CD14-positive monocyte (primary cell): ENCODE measurements around the gene ALS2. TPM values are rescaled to one million over a fixed set of nuclear protein-coding genes. Genes with fewer than 3 reads are reported as not detected.

Experiments used
- DNase-seq, 3 donors: peaks; one replicate each; pipeline ENCODE4 v3.0.0-alpha.2; 2011 to 2022
- H2AFZ ChIP-seq: 2 replicates; pipeline ENCODE4 v1.6.0; 2012; ENCODE audit warnings: mild to moderate bottlenecking, low read depth, low read length, inconsistent platforms; ENCODE audit not compliant: insufficient read depth, poor library complexity, severe bottlenecking
- H3K27ac ChIP-seq, 2 donors: 1 replicate in 1 of 2; 2 replicates in 1 of 2; pipeline ENCODE4 v1.5.1; 2012 to 2013; ENCODE audit warnings: low read length in 2 of 2, control low read depth in 1 of 2, inconsistent platforms in 1 of 2, low read depth in 1 of 2, mild to moderate bottlenecking in 1 of 2
- H3K27me3 ChIP-seq, 2 donors: one replicate each; pipeline versions ENCODE4 v1.6.0 to v1.6.1; 2011 to 2013; ENCODE audit warnings: low read length in 2 of 2; ENCODE audit not compliant: control insufficient read depth in 2 of 2, insufficient read depth in 2 of 2
- H3K36me3 ChIP-seq, 2 donors: replicated peaks in 1 of 2; 1 replicate in 1 of 2; 2 replicates in 1 of 2; pipeline versions ENCODE4 v1.5.1 to v1.6.1; 2012 to 2013; ENCODE audit warnings: low read length in 2 of 2, control low read depth in 1 of 2, inconsistent platforms in 1 of 2, mild to moderate bottlenecking in 1 of 2; ENCODE audit not compliant: insufficient read depth in 2 of 2, control insufficient read depth in 1 of 2
- H3K4me1 ChIP-seq, 2 donors: 1 replicate in 1 of 2; 2 replicates in 1 of 2; pipeline versions ENCODE4 v1.5.1 to v1.6.1; 2012 to 2013; ENCODE audit warnings: low read length in 2 of 2, control low read depth in 1 of 2, inconsistent platforms in 1 of 2, mild to moderate bottlenecking in 1 of 2, moderate library complexity in 1 of 2; ENCODE audit not compliant: insufficient read depth in 2 of 2, control insufficient read depth in 1 of 2
- H3K4me2 ChIP-seq: replicated peaks from 2 replicates; pipeline ENCODE3; 2012; ENCODE audit warnings: low read length, moderate library complexity, mild to moderate bottlenecking; ENCODE audit not compliant: poor library complexity, severe bottlenecking; ENCODE audit errors: extremely low read depth
- H3K4me3 ChIP-seq, 3 experiments: fragments of 200-600 bp in 1 of 3; sonication (generic) in 1 of 3; replicated peaks in 1 of 3; 1 replicate in 2 of 3; 2 replicates in 1 of 3; pipeline ENCODE4 v1.5.1; 2011 to 2013; ENCODE audit warnings: low read length in 3 of 3, mild to moderate bottlenecking in 3 of 3, control low read depth in 2 of 3, low read depth in 2 of 3, inconsistent platforms in 1 of 3, moderate library complexity in 1 of 3
- H3K79me2 ChIP-seq: 2 replicates; pipeline ENCODE4 v1.6.0; 2012; ENCODE audit warnings: mild to moderate bottlenecking, control low read depth, inconsistent platforms, low read length, moderate library complexity; ENCODE audit not compliant: insufficient read depth
- H3K9ac ChIP-seq: 2 replicates; pipeline ENCODE4 v1.6.0; 2017; ENCODE audit warnings: low read length, mild to moderate bottlenecking; ENCODE audit not compliant: insufficient read depth, poor library complexity, severe bottlenecking
- H3K9me3 ChIP-seq, 2 donors: replicated peaks in 1 of 2; 1 replicate in 1 of 2; 2 replicates in 1 of 2; pipeline versions ENCODE4 v1.5.1 to v1.6.1; 2012 to 2013; ENCODE audit warnings: low read length in 2 of 2, control low read depth in 1 of 2; ENCODE audit not compliant: control insufficient read depth in 1 of 2, insufficient read depth in 1 of 2
- H4K20me1 ChIP-seq: 2 replicates; pipeline ENCODE4 v1.6.0; 2012; ENCODE audit warnings: mild to moderate bottlenecking, low read length, control low read depth, moderate library complexity; ENCODE audit not compliant: insufficient read depth
- H3K27ac Mint-ChIP-seq, 7 donors: one replicate each; pipeline ENCODE4 v1.8.0; 2020; ENCODE audit warnings: mild to moderate bottlenecking in 7 of 7, mixed read lengths in 7 of 7, moderate library complexity in 6 of 7, inconsistent platforms in 2 of 7
- H3K27me3 Mint-ChIP-seq, 3 donors: one replicate each; pipeline ENCODE4 v1.8.0; 2021 to 2022; ENCODE audit warnings: low read depth in 3 of 3, mild to moderate bottlenecking in 3 of 3, mixed read lengths in 3 of 3, moderate library complexity in 3 of 3, inconsistent platforms in 1 of 3
- H3K36me3 Mint-ChIP-seq, 2 donors: one replicate each; pipeline ENCODE4 v1.8.0; 2020; ENCODE audit warnings: mixed read lengths in 2 of 2, inconsistent platforms in 1 of 2, mild to moderate bottlenecking in 1 of 2
- H3K4me1 Mint-ChIP-seq: one replicate; pipeline ENCODE4 v1.8.0; 2020; ENCODE audit warnings: mild to moderate bottlenecking, mixed read lengths
- H3K4me3 Mint-ChIP-seq, 2 donors: one replicate each; pipeline ENCODE4 v1.8.0; 2020; ENCODE audit warnings: mild to moderate bottlenecking in 2 of 2, mixed read lengths in 2 of 2, moderate library complexity in 1 of 2
- H3K9me3 Mint-ChIP-seq, 7 donors: one replicate each; pipeline ENCODE4 v1.8.0; 2020 to 2022; ENCODE audit warnings: mixed read lengths in 7 of 7, mild to moderate bottlenecking in 6 of 7, moderate library complexity in 6 of 7, inconsistent platforms in 2 of 7
- WGBS: methylation state at CpG from one replicate; pipeline ENCODE4 v1.1.5; 2013; ENCODE audit warnings: missing lambda C conversion rate; ENCODE audit not compliant: insufficient coverage; 5-methylcytosine and 5-hydroxymethylcytosine counted together
- intact Hi-C, 2 donors: fragments of 100-400 bp; cut with micrococcal nuclease; formaldehyde crosslinking; loops; one replicate each; pipeline versions ENCODE4 v1.15.0 to v1.15.1; 2023
- polyA plus RNA-seq, 3 donors: library from polyadenylated mRNA; depleted of rRNA in 1 of 3; unstranded in 2 of 3; stranded (reverse) in 1 of 3; fragments of 300-500 nt in 2 of 3; fragments of >200 nt in 1 of 3; fragmentation: Illumina TruSeq in 2 of 3; gene quantifications; 1 replicate in 2 of 3; 2 replicates in 1 of 3; pipeline ENCODE4 v1.2.3, GENCODE V29; 2012 to 2021
- TF ChIP-seq, protein P1 (sequence below): fragments of 200-600 bp; IDR thresholded peaks from one replicate; pipeline ENCODE4 v1.8.0; 2022; ENCODE audit warnings: antibody characterized with exemption, mild to moderate bottlenecking

The ALS2 gene
- polyA plus RNA-seq, 3 donors: 2.6 to 4.7 (median 3.1) TPM

DNA sequence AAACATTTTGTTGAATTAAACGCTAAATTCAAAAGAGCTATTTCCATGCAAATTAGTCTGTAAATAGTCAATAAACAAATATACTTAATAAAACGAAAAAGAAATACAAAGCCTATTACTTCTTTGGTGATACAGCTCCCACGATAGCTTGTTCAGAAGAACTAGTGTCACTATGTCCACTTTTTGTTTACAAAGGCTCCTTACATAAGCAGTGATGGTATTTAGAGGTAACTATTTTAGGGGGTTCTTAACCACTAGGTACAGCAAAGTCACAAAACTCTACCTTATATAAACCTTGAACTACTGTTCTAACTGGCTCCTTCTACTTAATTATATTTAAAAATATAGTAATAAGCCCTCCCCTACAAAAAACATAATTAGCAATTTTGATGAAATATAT, 21.9 kb downstream of the ALS2 start:
- Histone ChIP-seq H3K79me2 (no peaks in the 10 kb centered on the region), H3K4me2 (no peak overlapping the region), H3K27ac (no peak overlapping the region), H2AFZ (no peak overlapping the region), H3K9me3 (no peaks in the 10 kb centered on the region), H3K4me3 (no peak overlapping the region), H3K4me1 (no peaks in the 10 kb centered on the region), H3K36me3 (peaks cover 28 to 47% of the 10 kb centered on the region in 2 donors), H4K20me1 (no peaks in the 10 kb centered on the region), H3K27me3 (no peaks in the 10 kb centered on the region), H3K9ac (no peak overlapping the region)
- H3K36me3 Mint-ChIP-seq: peaks cover 32 to 37% of the 10 kb centered on the region in 2 donors
- no CpG with 5 or more reads among the region's 3 CpGs for WGBS
- peaks cover 2% of the 10 kb centered on the region for H3K4me1 Mint-ChIP-seq
- no peaks in the 10 kb centered on the region for H3K9me3 Mint-ChIP-seq
- no peak for DNase-seq
- H3K27ac Mint-ChIP-seq: no peak overlapping the region
- H3K27me3 Mint-ChIP-seq: no peaks in the 10 kb centered on the region
- TF ChIP-seq, protein P1, sequence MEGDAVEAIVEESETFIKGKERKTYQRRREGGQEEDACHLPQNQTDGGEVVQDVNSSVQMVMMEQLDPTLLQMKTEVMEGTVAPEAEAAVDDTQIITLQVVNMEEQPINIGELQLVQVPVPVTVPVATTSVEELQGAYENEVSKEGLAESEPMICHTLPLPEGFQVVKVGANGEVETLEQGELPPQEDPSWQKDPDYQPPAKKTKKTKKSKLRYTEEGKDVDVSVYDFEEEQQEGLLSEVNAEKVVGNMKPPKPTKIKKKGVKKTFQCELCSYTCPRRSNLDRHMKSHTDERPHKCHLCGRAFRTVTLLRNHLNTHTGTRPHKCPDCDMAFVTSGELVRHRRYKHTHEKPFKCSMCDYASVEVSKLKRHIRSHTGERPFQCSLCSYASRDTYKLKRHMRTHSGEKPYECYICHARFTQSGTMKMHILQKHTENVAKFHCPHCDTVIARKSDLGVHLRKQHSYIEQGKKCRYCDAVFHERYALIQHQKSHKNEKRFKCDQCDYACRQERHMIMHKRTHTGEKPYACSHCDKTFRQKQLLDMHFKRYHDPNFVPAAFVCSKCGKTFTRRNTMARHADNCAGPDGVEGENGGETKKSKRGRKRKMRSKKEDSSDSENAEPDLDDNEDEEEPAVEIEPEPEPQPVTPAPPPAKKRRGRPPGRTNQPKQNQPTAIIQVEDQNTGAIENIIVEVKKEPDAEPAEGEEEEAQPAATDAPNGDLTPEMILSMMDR: no peak
- no peak overlapping the region for H3K4me3 Mint-ChIP-seq
- intact Hi-C loops: no loop called here

DNA sequence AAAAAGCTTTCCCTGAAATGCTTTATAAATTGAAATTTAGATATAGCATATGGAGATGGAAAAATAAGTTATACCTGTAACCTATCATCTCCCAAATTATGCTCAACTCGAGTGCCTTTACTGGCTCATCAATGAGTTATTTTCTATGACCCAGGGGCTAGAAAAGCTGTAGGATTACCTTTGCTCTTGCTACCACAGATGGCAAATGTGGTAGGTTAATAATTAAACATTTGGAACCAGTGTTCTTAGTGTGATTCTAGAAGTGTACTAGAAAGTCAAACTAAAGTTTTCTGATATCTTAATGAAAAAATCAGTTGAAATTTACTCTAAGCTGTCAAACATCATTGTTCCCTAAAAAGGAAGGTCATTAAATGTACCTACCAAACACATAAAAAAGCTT, 22.5 kb downstream of the ALS2 start:
- no peaks in the 10 kb centered on the region for H3K27me3 Mint-ChIP-seq
- TF ChIP-seq, protein P1: no peak

More for the DNA sequence above, 22.5 kb downstream of the ALS2 start:
- Histone ChIP-seq H3K27me3 (no peaks in the 10 kb centered on the region), H3K4me2 (no peak overlapping the region), H3K4me3 (no peak overlapping the region), H3K9ac (no peak overlapping the region), H2AFZ (no peak overlapping the region), H3K27ac (no peak overlapping the region), H3K79me2 (no peaks in the 10 kb centered on the region), H4K20me1 (no peaks in the 10 kb centered on the region), H3K9me3 (no peaks in the 10 kb centered on the region), H3K36me3 (peaks cover 28 to 41% of the 10 kb centered on the region in 2 donors), H3K4me1 (no peaks in the 10 kb centered on the region)
- H3K4me3 Mint-ChIP-seq: no peak overlapping the region
- H3K36me3 Mint-ChIP-seq: peaks cover 30 to 37% of the 10 kb centered on the region in 2 donors
- intact Hi-C loops: no loop called here
- DNase-seq: no peak
- no peaks in the 10 kb centered on the region for H3K9me3 Mint-ChIP-seq
- H3K27ac Mint-ChIP-seq: no peak overlapping the region
- no CpG with 5 or more reads among the region's 1 CpG for WGBS
- H3K4me1 Mint-ChIP-seq: peaks cover 2% of the 10 kb centered on the region
